GM19455 (cell line): Measurements from ENCODE around the gene WDR27.
"Not testable (repeated sequence)": the region's sequence is repeated elsewhere in the genome, so short reads cannot be mapped to it uniquely, and the experiment has no call there.

Experiments
- ATAC-seq: cut with Tn5 transposase; IDR thresholded peaks from one replicate; pipeline ENCODE4 v1.9.1; 2021; ENCODE audit not compliant: unreplicated experiment

WDR27 gene

GRCh38 chr6:169664227-169664626 lies 37.6 kb downstream of the WDR27 start:
- ATAC-seq = no peak

- no peak for ATAC-seq
Observed at GRCh38 chr6:169663468-169663867, 38.4 kb downstream of the WDR27 start.

- ATAC-seq = no peak
Observed at GRCh38 chr6:169661391-169661756, 40.5 kb downstream of the WDR27 start.

- no peak for ATAC-seq
Observed at GRCh38 chr6:169660751-169661390, 41.0 kb downstream of the WDR27 start.

- no peak for ATAC-seq
Observed at GRCh38 chr6:169659820-169660610, 41.8 kb downstream of the WDR27 start.

- ATAC-seq = no peak
Observed at GRCh38 chr6:169657284-169657610, 44.6 kb downstream of the WDR27 start.

- no peak for ATAC-seq
Observed at GRCh38 chr6:169656546-169657283, 45.1 kb downstream of the WDR27 start.

- ATAC-seq = peak; percentile 94
Observed at GRCh38 chr6:169654598-169655391, 47.0 kb downstream of the WDR27 start.

GRCh38 chr6:169653691-169654090 lies 48.1 kb downstream of the WDR27 start:
- ATAC-seq = no peak

- no peak for ATAC-seq
Observed at GRCh38 chr6:169652896-169653295, 48.9 kb downstream of the WDR27 start.

- no peak for ATAC-seq
Observed at GRCh38 chr6:169651498-169651897, 50.3 kb downstream of the WDR27 start.

- no peak for ATAC-seq
Observed at GRCh38 chr6:169650959-169651292, 50.9 kb downstream of the WDR27 start.

GRCh38 chr6:169650241-169650958 lies 51.4 kb downstream of the WDR27 start:
- ATAC-seq = no peak

- no peak for ATAC-seq
Observed at GRCh38 chr6:169648617-169649016, 53.2 kb downstream of the WDR27 start.

- no peak for ATAC-seq
Observed at GRCh38 chr6:169648092-169648491, 53.7 kb downstream of the WDR27 start.

GRCh38 chr6:169647637-169648036 lies 54.2 kb downstream of the WDR27 start:
- no peak for ATAC-seq

- ATAC-seq = no peak
Observed at GRCh38 chr6:169646906-169647567, 54.8 kb downstream of the WDR27 start.

- ATAC-seq = not testable (repeated sequence)
Observed at GRCh38 chr6:169645459-169645858, 56.4 kb downstream of the WDR27 start.

GRCh38 chr6:169643521-169643920 lies 58.3 kb downstream of the WDR27 start:
- no peak for ATAC-seq

- no peak for ATAC-seq
Observed at GRCh38 chr6:169642455-169642854, 59.4 kb downstream of the WDR27 start.
